GM19043 (cell line): ENCODE measurements around the gene GPRIN3.
"Not testable (repeated sequence)": the region's sequence is repeated elsewhere in the genome, so short reads cannot be mapped to it uniquely, and the experiment has no call there.

Experiments used
- ATAC-seq: cut with Tn5 transposase; IDR thresholded peaks from one replicate; pipeline ENCODE4 v1.9.1; 2021; ENCODE audit warnings: low read depth; ENCODE audit not compliant: unreplicated experiment

GPRIN3 gene

DNA sequence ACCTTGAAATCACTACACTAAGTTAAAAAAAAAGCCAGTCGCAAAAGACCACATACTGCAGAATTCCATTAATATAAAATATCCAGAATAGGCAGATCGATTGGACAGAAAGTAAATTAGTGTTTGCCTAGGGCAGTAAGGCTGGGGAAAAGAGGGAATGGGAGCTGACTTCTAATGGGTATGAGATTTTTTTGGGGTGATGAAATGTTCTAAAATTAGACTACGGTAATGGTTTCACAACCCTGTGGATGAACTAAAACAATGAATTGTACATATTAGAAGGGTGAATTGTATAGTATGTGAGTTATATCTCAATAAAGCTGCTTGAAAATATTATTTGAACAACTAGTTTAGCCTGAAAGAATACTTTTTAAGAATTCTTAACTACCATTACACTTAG is 6.7 kb upstream of the GPRIN3 start:
- no peak for ATAC-seq

DNA sequence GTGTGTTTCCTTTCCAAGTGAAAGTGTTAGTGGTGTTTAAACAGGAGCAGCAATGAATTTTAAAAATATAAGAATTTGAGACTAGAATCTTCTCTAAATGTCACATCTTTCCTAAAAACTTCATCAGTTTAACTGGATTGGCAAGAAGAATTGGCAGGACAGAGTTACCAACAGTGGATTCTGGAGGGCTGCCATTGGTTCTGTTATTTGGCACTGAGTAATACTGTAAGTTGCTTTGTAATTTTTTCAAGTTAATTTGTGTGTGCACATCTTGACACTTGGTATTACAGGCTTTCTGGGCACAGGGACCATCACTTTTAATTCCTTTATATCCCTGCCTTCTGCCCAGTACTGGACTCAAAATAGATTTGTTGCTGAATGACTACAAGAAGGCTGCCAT is 4.5 kb upstream of the GPRIN3 start:
- no peak for ATAC-seq

DNA sequence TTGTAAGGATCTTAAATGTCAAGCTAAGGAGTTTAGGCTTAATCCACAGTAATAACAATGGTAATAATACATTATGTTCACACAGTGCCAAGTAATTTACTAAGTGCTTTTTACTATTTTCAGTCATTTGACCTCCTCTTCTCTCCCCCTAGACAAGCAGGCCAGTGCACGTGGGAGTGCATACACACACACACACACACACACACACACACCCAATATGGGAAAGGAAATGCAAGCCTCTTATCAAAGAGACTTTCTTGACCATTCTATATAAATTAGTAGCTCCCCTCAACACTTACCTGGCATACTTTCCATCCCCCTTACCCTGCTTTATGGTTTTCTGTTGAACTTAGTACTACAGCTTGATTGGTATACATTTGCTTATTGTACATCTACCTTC is 3.8 kb upstream of the GPRIN3 start:
- ATAC-seq = no peak

DNA sequence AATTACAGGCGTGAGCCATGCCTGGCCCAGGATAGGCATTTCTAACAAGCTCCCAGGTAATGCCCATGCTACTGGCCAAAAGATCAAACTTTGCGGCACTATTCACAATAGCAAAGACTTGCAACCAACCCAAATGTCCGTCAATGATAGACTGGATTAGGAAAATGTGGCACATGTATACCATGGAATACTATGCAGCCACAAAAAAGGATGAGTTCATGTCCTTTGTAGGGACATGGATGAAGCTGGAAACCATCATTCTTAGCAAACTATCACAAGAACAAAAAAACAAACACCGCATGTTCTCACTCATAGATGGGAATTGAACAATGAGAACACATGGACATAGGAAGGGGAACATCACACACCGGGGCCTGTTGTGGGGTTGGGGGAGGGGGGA is 1.6 kb upstream of the GPRIN3 start:
- not testable (repeated sequence) for ATAC-seq

DNA sequence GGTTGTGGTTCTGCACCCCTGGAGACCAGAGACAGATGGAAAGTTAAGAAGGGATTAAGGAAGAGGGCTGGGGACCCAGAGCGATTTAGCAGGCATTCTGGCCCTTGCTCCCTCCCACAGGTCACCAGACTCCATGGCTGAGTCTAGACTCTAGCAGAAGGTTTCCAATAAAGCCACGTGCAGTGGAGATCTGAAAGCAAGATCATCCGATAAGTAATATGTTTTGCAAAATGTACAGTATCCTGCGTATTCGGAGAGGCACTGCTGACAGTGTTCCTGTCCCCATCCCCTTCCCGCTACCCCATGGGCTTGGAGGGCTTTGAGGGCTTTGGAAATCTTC is 531 bp upstream of the GPRIN3 start:
- ATAC-seq = no peak

DNA sequence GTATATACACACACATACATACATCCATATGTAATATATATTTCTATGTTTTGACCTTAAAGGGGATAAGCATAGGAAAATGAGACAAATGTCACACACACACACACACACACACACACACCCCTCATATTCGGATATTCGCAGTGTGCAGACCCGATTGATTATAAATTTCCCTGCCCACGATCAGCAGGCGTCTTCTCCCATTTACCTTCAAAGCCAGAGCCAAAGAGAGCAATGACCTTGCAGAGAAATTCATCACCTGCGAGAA is 488 bp downstream of the GPRIN3 start:
- no peak for ATAC-seq

DNA sequence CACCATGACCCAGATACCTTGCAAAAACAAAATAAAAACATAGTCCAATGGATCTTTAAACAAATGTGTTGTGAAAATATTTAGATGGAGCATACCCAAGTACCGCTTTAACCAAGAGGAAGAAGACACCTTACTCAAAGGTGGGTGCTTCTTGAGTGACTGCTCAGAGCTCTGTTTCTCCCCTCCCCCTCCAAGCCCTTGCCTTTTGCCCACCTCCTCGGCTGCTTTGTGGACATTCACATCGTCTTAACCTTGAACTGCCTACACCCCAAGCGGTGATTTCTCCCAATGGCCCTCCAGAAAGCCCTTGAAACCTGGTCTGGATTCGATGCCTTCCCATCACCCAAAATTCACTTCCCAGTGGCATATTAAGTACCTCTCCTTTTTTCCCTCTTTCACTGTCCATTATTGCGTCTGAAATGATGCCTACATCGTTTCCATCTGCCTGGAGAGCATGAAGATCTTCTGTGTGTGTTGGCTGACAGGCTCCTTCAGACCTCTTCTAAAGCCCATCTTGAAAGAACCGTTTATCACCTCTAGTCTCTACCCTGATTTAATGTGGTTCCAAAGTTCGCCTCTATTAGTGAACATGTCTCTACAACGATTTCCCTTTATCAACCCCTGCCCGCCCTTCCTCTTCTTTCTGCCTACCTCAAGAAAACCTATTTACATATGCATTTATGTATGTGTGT is 968 bp downstream of the GPRIN3 start:
- no peak for ATAC-seq

DNA sequence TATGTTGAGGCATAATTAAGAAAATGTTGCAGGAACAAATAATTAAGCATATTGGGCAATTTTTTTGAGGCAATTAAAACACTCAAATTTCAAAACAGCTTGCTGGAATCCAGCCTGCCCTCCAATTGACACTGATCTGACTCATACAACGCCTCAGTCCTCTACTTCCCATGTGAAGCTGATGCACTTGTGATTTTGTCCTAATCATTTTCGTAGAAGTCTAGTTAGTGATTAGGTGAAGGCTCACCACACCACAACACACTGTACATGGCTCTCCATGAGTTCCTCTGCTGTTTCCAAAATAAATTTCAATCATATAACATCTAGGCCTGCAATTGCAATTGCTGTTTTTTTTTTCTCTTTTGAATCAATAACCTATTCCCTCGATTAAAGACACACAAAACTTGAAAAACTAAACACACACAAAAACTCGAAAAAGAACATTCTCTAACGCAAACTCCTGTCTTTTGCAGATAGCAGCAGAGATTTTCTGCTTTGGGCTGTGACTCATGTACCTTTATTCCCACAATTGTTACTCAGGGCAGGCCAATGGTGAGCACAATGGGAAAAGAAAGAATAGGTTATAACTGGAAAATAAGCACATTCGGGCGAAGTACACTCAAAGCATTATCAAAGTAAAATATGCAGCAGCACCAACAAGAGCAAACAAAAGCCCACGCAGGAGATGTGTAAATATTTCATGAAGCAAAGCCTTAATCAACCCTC is 1.7 kb downstream of the GPRIN3 start:
- no peak for ATAC-seq

DNA sequence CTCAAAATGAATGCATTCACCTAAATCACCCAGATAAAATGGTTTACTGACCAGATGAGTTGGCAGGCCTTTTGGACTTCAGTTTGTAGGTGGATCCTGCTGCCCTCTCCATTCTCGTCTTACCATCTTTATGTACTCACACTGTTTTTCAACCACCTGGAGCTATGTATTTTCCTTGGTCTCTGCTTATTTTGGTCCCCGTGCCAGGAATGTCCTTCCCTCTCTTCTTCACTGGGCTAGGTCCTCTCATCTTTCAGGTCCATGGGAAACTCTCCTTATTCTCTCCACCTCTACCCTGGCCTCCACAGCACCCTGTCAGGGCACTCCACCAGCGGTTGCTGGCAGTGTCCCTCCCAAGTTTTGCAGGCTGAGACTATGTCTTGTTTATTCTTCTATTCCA is 2.6 kb downstream of the GPRIN3 start:
- ATAC-seq = no peak

DNA sequence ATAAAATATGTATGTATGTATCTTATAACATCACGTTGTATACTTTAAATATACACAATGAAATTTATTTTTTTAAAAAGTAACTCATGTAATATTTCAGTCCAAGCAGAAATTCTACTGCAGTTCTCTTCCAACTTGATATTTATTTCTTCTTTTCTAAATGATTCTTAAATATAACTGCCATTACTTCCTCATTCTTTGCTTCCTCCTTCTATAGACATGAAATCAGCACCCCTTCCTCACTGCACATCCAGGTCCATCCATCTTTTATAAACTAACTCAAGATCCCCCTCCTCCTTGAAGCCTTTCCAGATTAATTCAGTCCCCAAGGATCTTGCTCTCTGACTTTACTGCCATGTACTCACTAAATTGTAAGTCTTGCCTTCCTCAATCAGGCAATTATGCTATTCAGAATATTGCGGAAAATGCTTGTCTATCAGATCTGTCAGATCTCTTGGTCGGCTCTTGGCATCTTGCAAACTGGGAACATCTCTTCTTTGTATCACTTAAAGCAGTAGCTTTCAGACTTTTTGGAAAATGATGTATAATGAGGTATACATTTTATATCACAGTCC is 3.7 kb downstream of the GPRIN3 start:
- no peak for ATAC-seq

DNA sequence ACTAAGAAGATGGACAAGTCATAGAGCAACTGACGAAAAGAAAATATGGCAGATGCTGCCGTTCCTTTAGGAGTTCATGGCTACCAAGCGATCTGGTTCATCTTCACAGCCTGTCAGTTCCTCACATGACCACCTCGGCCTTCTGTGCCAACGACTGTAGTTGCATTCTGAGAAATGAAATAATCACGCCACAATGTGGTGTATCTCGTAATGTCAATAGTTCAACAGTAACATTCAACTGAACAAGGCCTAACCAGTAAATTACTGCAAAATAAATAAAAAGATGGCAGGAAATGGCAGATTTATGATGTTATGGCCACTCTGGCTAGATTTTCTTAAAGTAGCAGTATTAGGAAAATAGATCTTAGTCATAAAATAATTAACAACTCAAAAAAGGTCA is 4.4 kb downstream of the GPRIN3 start:
- ATAC-seq = no peak

DNA sequence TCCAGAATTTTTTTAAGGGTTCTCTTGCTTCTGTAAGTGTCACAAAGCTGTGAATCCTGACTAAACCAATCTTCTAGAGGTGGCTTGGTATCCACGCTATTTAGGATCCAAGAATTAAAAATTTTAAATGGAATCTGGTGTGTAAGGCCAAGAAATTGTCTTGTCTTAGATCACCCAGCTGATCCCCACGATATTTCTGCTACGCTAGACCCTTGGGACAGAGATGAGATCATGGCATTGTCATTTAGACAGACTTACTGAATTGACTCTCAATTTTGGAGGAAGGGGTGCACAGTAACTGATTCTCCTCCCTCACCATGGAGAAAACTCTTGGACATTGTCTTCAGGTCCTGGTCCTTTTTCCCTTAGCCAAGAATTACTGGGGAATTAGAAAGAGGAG is 5.7 kb downstream of the GPRIN3 start:
- ATAC-seq = no peak

DNA sequence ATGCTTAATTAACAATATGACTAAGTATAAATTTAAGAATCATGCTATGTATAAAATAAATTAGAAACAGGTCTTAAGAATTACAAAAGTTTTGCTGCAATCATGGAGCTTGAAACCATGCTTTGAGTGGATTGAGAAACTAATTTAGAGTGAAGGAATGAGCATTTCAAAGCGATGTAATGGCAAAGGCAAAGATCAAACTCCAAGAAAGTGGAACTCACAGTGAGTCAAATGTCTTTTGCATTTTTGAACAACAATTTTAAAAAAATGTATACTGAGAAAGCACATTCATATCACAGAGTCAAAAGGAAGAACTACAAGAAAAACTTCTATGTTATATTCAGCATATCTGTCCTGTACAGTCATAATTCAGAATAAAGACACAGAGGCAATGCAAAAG is 6.6 kb downstream of the GPRIN3 start:
- no peak for ATAC-seq

DNA sequence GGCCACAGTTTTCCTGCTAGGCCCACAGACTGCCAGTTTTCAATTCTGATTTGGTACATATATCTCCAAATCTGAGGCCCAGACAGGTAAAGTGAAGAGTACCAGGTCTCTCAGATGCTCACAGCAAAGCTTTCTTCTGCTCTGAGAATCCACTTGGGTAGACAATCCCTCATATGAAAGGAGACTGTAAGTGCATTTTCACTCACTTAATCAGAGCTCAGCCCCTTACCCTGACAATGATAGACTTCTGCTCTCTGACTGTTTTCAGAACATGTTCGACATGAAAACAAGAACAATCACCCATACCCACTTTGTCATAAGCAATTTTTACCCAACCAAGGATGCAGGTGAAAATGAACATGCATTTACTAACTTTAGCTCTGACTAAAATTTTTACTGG is 7.1 kb downstream of the GPRIN3 start:
- ATAC-seq = no peak

DNA sequence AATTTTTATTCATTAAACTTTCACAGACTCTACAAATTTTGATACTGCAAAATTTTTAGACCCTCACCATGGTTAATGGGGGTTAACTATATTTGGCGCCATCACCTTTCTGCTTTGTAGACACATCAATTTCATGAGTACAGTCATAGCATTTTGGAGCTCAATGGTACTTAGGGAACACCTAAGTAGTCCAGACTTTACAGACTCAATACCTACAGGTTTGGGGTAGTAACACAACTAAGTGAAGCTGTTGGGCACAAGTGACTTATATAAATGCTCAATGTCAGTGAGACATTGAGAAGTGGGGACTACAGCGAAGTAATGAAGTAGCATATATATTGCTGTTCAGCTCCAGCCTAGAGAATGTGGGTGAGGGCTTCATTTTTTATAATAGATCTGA is 7.5 kb downstream of the GPRIN3 start:
- ATAC-seq = no peak

DNA sequence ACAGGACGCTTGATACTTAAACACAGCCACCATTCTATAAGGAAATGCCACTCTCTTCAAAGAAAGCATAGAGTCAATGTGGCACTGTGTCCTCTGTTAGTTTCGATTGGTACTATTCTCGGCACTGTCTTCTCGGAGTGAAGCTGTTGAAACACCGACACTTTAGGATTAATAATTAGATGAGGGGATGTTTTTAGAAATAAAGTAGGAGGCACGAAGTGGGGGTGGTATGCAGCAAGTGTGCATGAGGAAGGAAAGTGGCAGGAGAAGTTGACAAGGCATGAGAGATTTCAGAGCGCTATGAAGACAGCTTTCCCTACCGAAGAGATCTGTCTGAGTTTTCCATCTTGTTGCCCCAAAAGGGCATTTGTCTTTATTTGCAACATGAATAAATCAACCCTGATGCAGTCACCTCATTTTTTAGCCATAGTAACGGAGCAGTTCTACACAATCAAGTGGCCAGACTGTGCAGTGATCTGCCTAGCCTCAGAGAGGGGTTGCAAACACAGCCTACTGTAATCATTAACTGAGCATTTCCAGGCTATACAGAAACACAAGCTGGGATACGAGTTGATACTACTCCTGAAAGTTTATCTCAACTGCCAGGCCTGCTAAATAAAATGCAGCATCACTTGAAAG is 8.3 kb downstream of the GPRIN3 start:
- no peak for ATAC-seq

DNA sequence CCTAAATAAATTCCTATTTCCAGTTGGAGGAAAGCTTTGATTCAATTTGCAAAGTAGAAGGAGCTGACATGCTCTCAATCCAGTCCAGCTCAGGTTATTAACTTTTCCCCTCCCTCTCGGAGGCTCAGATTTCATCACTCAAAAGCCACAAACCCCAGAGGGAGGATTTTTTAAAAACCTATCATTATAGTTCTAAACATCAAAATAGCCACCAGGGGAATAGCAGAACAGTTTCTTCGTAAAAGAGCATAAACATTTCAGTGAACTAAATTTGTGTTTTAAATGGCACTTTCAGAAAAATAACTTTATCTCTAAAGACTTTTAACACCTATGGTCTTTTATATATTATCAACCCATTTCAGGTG is 8.8 kb downstream of the GPRIN3 start:
- no peak for ATAC-seq

DNA sequence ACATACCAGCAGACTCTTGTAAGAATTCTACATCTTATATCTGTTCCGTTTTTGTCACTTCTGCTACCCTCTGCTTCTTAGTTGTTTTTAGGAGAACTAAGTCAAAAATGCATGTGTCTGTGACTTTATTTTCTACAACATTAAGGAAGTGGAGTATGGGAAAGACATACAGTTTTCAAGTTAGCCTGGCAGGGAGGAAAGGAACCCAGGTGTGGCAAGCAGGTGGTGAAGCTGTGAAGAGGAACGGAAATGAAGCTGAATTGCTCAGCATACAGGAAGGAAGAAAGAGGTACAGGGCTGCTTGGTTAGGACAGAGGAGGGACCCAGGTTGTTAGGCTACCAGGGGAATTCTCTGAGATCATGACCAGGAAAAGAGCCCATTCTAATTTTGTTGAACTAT is 9.4 kb downstream of the GPRIN3 start:
- peak; percentile 29 for ATAC-seq

DNA sequence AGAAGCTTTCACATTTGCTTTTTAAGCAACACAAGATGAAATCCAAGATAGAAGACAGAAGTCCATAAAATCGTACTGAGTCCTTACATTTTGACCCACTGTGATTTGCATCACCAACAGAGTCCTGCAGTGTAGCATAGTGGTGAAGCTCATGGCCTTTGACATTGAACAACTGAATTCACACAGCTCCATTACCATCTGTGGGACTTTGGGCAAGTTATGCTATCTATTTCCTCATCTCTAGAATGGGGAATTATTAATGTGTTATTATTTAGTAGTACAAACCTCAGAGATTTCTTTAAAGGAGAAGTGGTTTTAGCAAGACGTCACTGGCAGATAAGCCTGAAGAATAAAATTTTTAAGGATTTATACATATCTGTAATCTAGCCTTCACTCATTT is 10.7 kb downstream of the GPRIN3 start:
- ATAC-seq = no peak

DNA sequence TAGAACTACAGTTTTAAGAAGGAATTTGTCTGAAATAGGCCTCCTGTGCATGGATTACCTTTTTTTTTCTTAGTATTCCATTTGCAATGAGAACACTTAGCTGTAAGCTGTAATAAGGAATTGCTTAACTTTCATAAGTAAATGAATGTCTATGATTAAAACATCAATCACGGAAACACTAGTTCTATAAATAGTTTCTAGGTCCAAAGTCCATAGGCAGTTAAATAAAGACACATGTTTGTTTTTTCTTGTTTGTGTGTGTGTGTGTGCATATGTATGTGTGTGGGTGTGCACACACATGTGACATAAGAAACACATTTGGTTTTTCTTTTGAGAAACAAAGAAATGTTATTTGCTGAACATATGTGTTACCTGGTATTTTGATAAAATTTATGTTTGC is 11.2 kb downstream of the GPRIN3 start:
- no peak for ATAC-seq

DNA sequence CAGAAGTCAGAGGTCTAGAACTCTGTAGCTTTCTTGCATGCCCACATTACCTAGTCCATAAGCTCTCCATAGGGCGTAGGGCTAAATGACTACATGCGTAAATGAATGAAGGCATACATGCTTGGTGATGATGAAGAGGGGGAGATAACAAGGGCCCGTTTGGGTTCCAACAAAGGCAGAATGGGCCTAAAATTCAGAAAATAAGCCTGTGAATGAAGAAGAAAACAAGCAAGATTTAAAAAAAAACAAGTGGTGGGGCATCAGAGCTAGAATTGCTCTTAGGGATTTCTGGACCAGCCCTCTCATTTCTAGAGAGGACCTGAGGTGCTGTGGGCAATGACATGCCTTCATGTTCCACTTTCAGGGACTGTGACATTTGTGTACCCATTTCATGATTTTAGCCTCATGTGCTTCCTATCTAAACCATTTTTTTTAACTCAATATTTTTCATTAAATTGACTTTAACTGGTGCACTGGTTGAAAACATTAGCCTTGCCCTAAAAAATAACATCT is 12.1 kb downstream of the GPRIN3 start:
- ATAC-seq = no peak
